CMK (cell line): Measurements from ENCODE around the gene DOCK4.

ENCODE experiments used
- DNase-seq: peaks from one replicate; pipeline ENCODE4 v3.0.0-alpha.2; 2010; ENCODE audit warnings: low read depth

Gene DOCK4

DNA sequence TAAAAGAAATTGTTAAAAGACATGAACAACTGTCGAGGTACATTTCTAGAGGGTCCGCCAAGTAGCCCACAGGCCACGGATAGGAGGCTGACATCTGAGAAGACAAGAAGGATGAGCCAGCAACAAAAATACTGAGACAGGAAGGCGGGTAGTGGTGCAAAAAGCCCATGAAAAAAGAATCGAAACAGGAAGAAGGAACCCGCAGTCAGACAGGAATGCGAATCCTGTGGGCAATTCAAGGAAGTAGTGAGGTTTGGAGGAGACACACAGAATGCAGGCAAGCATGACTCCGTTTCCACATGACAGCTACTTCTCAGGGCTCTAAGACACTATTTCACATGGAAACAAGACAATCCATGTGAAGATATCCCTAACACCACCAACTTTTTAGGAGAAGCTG lies 125.2 kb downstream of the DOCK4 start:
- DNase-seq = no peak

DNA sequence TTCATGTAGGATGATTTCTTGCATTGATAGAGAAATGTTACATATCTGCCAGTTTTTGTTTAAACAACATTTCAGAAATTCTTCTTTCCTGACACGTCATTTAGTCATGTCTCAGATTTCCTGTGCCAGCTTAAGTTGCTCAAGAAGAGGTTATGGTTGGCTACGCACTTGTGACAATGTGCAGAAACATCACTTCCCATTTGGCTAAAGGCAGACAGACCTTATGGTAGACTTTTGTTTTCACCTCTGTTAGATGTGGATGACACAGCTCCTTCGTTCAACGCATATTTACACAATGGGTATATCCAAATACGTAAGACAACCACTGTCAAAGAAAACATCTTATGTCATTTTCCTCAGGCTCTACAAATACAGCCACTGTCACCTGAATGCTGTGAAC lies 125.8 kb downstream of the DOCK4 start:
- DNase-seq = no peak

DNA sequence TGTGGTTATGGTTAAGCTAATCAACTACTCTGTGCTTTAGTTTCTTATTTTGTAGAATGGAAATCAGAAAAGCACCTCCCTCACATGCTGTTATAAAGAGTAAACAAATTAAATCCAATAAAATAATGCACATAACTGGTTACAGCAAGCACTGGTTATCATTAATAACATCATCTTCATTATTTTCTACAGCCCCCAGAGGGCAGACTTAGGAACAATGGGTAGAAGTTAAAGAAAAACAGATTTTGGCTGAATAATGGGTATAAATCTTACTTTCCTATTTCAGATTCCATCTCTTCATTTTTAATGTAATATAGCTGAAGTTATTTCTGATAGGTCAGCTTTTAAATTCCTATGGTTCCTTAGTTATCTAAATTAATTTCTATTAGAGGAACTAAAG lies 126.5 kb downstream of the DOCK4 start:
- no peak for DNase-seq

DNA sequence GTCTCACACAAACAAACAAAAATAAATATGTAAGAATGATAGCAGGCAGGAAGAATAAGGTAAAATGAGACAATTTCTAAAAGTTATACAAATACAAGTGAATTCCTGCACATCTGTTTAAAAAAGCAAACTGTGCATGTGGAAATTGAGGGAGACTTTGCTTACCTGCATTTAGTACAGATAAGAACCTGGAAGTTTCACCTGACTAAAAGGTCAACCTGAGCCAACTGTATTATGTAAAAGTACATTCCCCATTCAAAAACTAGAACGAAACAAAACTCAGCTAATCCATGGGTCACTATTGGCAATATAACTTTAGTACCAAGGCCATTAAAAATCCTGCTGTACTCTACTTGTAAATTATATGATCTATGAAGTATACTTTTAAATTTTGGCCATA lies 127.1 kb downstream of the DOCK4 start:
- no peak for DNase-seq

DNA sequence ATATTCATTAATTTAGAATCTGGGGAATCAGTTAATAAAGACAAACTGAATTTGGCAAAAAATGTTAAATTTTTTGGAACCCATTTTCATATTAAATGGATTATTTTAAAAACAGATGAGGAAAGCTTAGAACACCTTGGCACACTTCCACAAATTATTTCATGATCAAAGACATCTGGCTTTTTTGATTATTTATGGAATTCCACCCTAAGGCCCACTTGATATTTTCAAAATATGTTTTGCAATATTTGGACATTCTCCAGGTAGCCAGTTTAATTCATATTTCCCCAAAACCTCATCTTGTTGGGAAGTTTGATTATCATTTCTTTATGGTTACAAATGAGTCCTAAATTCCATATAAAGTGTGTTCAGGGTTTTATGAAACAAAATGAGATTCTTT lies 129.9 kb downstream of the DOCK4 start:
- no peak for DNase-seq

DNA sequence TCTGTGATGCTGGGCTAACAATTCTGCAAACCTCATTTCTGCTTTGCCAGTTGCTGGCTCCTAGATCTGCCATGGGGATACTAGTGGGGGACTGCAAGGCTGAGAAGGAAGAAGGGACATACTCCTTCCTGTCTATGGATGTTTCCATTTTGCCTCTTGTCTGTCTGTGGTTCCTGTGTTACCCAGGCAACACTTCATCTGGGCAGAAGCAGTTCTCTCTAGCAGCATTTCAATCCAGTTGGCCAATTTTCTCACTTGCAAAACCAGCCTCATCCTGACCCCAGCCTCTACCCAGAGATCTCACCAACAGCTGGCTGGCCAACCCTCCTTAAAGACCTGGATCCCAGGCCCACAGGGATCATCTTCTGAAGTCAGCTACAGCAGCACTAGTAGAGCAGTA lies 131.7 kb downstream of the DOCK4 start:
- no peak for DNase-seq

DNA sequence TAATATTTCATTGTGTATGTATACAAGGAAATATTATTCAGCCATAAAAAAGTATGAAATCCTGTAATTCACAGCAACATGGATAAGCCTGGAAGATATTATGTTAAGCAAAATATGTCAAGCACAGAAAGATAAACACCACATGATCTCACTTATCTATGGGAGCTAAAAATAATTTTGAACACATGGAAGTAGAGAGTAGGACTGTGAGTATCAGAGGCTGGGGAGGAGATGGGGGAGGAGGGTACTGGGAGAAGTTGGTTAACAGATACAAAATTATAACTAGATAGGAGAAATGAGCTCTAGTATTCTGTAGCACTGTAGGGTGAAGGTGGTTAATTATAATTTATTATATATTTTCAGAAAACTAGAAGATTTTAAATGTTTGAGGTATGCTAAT lies 132.7 kb downstream of the DOCK4 start:
- DNase-seq = no peak

DNA sequence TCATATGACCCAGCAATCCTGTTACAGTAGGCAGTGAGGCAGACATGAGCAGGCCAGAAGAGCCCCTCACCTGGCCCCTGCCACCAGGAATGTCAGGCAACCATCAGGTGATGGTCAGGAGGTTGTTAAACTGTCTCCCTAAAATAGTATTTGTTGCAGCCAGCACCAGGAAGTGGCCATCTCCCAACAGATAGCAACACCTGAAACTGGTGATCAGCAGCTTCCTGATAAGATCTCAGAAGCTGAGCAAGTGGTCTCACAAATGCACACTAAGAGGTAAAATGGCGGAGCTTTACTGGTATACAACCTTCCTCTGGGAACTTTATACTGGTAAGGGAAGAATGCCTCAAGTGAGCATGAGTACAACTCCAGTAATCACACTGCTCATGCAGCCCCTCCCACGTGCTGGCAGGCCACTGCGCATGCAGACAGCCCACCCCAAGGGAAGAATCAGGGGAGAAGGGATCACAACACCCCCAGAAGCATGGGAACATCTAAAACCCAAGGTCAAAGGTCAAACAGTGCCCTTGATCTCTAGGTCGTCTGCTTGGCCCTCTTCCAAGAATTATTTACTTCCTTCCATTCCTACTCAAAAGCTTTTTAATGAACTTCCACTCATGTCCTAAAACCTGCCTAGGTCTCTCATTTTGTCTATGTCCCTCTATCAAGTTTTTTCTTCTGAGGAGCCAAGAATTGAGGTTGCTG lies 133.5 kb downstream of the DOCK4 start:
- no peak for DNase-seq

DNA sequence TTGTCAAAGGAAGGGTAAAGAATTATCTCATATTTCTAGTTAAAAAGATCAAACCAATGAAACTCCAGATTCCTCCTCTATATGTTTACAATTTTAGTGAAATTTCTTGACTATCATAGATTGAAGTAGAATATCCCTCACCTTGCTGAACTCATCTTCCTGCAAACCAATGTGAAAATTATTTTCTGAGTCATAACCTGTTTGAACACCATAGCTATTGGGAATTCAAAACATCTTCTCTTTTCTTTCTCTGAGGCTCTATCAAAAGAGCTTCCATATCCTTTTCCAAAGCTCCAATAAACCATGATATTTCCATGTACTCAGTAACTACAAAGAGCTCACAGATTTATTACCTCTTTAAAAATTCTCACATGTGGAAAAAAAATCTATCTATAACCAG lies 134.3 kb downstream of the DOCK4 start:
- no peak for DNase-seq

DNA sequence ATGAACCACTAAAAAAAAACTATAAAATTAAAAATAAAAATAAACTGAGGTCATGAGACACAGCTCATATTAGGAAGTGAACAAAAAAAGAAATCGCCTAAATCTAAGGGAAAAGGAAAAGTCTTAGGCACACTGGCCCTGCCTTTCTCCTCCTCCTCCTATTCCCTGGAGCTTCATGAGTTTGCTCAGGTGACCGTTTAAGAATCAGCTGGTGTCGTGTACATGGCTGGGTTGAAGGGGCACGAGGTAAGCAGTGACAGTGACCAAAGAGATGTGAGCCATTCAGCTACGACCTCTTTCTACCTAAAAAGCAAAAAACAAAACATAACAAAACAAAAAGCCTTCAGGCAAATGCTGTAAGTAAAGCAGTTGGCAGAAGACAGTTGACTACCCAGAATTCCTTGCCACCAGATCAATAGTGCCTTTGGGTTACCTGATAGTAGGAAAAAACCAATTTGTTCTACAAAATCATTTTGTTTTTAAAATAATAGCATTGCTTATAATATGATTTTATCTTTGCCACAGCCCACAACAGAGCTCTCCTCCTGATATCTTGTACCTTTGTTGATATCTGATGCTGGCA lies 135.4 kb downstream of the DOCK4 start:
- DNase-seq = no peak

DNA sequence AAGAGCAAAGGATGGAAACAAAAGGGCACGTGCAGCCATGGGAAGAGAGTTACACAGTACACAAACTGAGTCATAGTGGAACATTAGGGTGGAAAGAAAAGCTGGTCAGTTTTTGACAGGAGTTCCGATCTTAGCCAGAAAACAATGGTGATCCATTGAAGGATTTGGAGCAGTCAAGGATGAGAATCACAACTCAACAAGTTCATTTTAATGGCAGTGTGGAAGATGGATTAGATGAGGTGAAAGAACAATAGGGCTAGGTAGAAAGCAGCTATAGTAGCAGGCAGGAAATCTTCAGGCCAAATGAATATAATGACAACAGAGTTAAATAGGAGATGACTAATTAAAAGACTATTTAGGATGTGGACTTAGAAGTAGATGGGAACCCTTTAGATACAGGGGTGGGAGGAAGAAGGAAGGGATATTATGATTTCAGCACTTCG lies 136.3 kb downstream of the DOCK4 start:
- no peak for DNase-seq

DNA sequence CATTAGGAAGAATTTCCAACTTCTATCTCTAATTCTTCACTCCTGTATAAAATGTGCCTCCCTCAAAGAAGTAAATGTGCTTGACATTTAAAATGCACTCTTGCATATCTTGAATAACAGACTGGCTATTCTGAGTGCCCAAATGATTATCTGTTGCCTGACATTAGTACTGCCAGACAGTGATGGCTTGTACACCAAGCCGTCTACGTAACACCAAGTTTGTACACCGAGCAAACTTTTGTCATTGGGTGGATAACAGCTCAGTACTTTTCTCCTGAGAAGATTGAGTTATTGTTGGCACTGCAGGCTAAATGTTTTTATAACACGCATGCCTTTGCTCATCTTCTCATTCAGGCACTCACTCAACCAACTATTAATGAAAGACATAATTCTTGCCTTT lies 137.2 kb downstream of the DOCK4 start:
- DNase-seq = no peak

DNA sequence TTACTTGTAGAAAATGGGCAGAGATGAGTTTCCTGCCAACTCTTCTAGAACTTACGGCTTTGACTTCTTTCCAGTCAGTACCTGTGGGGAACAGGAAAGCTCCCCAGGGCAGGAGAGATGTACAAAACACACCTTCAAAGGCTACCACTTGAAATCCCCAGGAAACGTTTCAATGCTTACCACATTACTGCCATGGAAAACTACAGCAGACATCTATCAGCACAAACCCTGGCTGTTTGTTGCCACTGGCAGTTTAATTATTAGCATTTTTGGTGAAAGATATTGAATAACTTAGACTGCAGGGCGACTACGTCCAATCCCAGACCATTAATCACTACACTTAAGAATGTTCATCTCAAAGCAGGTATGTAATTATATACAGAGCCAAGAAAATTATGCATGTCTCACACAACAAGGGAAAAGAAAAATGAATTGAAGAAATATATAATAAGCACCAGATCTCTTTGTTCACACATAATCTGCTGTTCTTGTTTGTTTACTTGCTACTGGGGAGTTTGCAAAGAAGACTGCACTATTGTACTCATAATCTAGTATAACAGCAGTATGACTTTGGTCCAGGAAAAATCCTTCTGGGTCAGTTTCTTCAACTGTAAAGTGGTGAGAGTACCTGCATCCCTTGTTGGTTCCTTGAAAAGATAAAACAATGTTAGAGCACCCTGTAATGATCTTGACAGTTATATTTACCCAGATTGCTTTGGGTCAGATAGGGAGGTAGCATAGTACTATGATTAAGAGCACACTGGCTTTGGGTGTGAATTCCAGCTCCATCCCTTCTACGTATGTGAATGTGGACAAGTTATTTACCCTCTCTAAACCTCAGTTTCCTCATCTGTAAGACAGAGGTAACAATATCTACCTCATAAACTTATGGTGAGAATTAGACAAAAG lies 138.3 kb downstream of the DOCK4 start:
- DNase-seq = no peak

DNA sequence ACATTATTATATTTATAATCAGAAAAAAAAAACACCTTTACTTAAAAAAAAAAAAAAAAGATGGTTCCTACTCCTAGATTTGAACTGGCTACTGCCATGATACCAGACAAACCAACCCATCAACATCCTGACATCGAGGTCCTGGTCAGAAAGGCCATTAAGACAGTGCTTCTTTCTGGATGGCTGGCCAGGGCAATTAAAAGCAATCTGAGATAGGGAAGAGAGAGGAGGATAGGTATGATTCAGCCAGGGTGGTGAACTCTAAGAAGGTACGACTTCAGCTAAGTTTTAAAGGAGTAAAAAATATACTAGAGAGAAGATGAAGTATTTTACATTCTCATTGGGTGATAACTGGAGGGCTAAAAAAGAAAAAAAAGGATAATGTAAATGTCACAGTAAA lies 139.0 kb downstream of the DOCK4 start:
- DNase-seq = no peak

DNA sequence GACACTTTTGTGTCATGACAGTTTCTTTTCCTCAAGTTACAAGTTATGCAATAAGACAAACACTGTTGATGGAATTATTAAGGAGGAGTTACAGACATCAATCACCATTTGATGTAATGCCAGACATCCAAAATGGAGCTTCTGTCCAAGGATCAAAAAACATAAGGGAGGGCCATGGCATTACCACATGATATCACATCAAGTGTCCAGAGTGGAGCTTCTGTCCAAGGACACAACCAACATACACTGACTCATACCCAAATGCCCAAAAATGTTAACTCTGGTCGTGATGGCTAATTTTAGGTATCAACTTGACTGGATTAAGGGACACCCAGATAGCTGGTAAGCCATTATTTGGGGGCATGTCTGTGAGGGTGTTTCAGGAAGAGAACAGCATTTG lies 140.4 kb downstream of the DOCK4 start:
- no peak for DNase-seq

DNA sequence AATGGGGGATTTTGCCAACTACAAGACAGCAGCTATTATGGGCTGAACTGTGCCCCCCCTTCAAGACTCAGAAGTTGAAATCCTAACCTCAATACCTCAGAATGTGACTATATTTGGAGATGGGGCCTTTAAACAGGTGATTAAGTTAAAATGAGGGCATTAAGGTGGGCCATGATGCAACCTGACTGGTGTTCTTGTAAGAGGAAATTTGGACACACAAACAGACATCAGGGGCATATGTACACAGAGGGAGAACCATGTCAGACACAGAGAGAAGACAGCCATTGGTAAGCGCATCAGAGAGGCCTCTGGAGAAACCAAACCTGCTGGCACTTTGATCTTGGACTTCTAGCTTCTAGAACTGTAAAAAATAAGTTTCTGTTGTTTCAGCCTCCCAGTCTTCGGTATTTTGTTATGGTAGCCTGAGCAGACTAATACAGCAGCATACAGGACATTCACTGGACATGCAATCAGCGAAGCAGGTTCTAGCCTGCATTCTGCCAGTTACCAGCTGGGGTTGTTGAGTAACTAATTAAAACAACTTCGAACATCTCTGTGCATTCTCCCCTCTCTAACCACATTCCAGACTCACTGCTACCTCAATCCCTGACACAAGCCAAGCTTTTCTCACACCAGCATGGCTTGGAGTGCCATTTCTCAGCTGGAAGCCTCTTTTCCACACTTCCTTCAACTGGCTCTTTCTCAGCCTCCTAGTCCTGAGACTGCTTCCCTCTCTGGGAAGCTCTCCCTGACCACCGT lies 141.4 kb downstream of the DOCK4 start:
- DNase-seq = no peak

DNA sequence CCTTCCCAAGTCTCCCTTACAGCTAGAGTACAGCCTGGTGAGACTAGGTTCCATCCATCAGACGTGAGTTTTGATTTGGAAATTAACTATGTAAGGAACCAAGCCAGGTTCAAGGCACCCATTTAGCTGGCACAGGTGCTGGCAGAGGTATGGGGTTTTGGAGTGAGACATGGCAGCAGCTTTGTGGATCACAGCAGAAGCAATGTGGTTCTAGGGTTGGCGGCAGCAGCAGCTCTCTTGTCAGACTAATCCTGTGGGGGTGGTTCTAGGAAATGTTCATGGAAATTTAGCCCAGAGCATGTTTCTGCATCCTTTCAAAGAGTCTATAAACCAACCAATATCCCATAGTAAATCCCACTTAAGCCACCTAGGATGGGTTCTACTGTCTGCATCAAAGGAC lies 142.2 kb downstream of the DOCK4 start:
- DNase-seq = no peak

DNA sequence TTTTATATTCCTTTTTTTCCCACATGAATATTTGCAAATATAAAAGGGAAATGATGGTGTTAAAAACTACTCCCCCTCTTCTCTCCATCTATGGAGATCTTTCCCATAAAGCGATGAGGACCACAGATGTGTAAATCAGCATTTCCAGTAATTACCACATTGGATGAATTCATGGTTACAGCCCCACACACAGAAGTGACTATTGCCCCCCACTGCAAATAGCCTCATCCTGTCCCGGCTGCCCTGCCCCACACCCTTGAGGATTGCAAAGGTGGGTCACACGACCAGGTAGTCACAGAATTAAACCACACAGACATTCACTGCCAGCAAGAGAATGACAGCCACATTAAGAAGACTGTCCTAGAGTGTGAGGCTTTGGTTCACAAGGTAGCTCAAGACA lies 145.1 kb downstream of the DOCK4 start:
- no peak for DNase-seq

DNA sequence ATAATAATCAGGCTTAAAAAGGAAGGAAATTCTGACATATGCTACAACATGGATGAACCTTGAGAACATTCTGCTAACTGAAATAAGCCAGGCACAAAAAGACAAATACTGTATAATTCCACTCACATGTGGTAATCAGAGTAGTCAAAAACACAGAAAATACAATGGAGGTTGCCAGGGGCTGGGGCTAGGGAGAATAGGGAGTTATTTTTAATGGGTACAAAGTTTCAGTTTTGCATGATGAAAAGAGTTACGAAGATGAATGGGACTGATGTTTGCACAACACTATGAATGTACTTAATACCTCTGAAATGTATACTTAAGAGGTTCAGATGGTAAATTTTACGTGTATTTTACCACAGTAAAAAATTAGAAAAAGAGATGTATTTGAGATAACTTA lies 145.6 kb downstream of the DOCK4 start:
- no peak for DNase-seq

DNA sequence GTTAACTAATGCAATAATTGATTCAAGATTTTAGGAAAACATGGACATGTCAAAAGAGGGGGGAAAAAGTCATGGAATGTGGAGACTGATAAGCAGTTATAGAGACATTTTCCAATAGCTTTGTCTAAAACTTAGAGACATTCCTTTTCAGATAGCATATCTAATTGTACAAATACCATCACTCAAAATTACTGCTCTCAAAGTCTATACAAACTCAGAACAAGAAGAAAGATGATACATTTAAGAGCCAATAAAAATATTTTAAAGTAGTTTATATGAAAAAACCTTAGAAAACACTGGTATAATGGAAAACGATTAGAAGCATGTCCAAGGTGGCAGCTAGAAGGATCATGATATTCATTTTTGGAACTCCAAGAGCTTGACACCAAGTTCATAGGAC lies 146.5 kb downstream of the DOCK4 start:
- DNase-seq = no peak

DNA sequence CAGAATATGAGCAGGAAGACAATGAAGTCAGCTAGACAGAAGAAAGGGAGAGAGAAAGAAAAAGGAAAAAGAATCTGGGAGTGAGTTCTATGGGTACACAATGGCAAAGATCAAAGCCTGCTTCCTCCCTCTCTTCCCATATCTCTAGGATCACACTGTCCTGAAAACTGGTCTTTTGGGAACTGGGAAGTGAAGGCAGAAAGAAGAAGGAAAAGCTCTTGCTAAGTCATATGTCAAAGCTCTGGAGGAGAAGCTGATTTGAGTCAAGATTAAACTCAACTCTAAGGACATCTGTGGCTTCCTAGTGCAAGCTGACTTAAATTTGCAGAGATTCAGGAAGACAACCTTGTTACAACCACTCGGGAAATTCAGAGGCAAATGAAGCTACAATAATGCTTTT lies 147.5 kb downstream of the DOCK4 start:
- DNase-seq = no peak

DNA sequence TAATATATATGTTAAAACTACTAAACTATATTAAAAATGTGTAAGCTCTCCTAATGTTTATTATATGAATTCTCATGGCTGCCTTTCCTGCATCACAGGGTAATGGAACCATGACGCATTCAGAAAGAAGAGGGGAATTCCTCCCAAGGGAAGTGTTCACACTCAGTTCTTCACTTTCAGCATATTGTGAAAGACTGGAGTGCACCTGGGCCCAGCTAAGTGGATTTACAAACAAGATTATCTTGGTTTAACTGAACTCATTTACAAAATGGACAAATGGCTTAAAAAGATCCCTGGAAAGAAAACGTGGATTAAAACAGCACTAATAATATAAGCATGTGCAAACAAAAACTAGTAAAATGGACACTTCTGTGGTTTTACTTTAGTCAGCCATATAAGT lies 149.8 kb downstream of the DOCK4 start:
- DNase-seq = no peak

DNA sequence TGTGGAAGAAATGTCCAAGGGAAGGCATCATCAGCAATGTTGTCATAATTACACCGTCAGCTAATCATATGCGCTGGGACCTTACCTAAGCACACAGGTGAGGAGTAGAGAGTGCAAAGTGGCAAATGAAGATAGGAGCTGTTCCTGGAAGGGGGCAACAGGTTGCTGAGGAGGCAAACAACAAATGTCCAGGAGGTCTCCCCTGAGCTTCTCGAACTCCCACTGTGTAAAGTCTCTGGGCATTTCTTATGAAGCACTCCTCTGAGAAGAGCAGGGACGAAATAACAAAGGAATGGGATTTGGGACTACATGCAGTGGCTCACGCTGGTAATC lies 152.5 kb downstream of the DOCK4 start:
- no peak for DNase-seq
